Measurements from ENCODE around the gene LARGE1. TPM values are rescaled to one million over a fixed set of nuclear protein-coding genes. Genes with fewer than 3 reads are reported as not detected.

Gene LARGE1
- polyA plus RNA-seq, 3 donors = 0.05 to 0.13 TPM; not detected in 1

DNA sequence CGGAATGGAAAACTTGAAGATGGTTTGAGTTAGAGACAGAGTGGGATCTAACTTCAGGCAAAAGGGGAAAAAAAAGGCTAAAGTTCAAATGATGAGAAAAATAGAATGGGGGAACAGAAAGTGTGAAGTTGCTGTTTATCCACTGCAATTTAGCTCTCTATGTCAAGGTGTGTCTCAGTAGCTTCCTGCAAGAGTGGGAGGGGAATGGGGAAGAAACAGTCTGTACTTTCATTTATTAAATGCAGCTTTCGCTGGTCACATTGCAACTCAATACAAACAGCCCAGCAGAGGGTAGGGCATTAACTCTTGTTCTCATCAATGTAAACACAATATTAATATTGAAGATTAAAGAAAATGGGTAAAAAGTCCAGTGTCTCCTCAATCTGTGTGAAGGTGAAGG, 647.4 kb downstream of the LARGE1 start:
- Histone ChIP-seq H3K4me3 (replicated peaks in 1 of 3; ENCODE audit: low read depth in 2 of 3, low read length in 3 of 3) (no peak overlapping the region), H3K4me1 (ENCODE audit: control insufficient read depth in 1 of 2, insufficient read depth in 2 of 2, low read length in 2 of 2) (no peaks in the 10 kb centered on the region), H3K4me2 (replicated peaks; ENCODE audit: extremely low read depth, low read length, poor library complexity, severe bottlenecking) (no peak overlapping the region), H2AFZ (ENCODE audit: insufficient read depth, low read depth, low read length, poor library complexity, severe bottlenecking) (no peak overlapping the region), H3K27me3 (ENCODE audit: control insufficient read depth in 2 of 2, insufficient read depth in 2 of 2, low read length in 2 of 2) (no peaks in the 10 kb centered on the region), H3K9me3 (replicated peaks in 1 of 2; ENCODE audit: control insufficient read depth in 1 of 2, insufficient read depth in 1 of 2, low read length in 2 of 2) (peaks cover 0 to 2% of the 10 kb centered on the region in 2 donors), H3K36me3 (replicated peaks in 1 of 2; ENCODE audit: control insufficient read depth in 1 of 2, insufficient read depth in 2 of 2, low read length in 2 of 2) (no peaks in the 10 kb centered on the region), H4K20me1 (ENCODE audit: insufficient read depth, low read length) (no peaks in the 10 kb centered on the region), H3K9ac (ENCODE audit: insufficient read depth, low read length, poor library complexity, severe bottlenecking) (no peak overlapping the region), H3K79me2 (ENCODE audit: insufficient read depth, low read length) (no peaks in the 10 kb centered on the region), H3K27ac (ENCODE audit: low read depth in 1 of 2, low read length in 2 of 2) (no peak overlapping the region)
- H3K4me1 Mint-ChIP-seq = no peaks in the 10 kb centered on the region
- H3K9me3 Mint-ChIP-seq = peaks cover 0 to 8% (median 4%) of the 10 kb centered on the region in 7 donors
- TF ChIP-seq, protein P1, sequence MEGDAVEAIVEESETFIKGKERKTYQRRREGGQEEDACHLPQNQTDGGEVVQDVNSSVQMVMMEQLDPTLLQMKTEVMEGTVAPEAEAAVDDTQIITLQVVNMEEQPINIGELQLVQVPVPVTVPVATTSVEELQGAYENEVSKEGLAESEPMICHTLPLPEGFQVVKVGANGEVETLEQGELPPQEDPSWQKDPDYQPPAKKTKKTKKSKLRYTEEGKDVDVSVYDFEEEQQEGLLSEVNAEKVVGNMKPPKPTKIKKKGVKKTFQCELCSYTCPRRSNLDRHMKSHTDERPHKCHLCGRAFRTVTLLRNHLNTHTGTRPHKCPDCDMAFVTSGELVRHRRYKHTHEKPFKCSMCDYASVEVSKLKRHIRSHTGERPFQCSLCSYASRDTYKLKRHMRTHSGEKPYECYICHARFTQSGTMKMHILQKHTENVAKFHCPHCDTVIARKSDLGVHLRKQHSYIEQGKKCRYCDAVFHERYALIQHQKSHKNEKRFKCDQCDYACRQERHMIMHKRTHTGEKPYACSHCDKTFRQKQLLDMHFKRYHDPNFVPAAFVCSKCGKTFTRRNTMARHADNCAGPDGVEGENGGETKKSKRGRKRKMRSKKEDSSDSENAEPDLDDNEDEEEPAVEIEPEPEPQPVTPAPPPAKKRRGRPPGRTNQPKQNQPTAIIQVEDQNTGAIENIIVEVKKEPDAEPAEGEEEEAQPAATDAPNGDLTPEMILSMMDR (IDR thresholded peaks at IDR 0.05) = no peak
- intact Hi-C loops (cut with micrococcal nuclease) = no loop called here
- DNase-seq = no peak
- H3K4me3 Mint-ChIP-seq = no peak overlapping the region
- 100% methylated on average over 1 of the region's 2 CpGs for whole genome bisulfite sequencing (ENCODE audit: insufficient coverage)
- H3K36me3 Mint-ChIP-seq = no peaks in the 10 kb centered on the region
- H3K27ac Mint-ChIP-seq = no peak overlapping the region
- H3K27me3 Mint-ChIP-seq (ENCODE audit: low read depth in 3 of 3) = peaks cover 0 to 5% (median 0%) of the 10 kb centered on the region in 3 donors

GRCh38 chr22:33272180-33272579, 648.1 kb downstream of the LARGE1 start:
- Histone ChIP-seq H3K27ac (ENCODE audit: low read depth in 1 of 2, low read length in 2 of 2) (no peak overlapping the region), H3K9ac (ENCODE audit: insufficient read depth, low read length, poor library complexity, severe bottlenecking) (no peak overlapping the region), H2AFZ (ENCODE audit: insufficient read depth, low read depth, low read length, poor library complexity, severe bottlenecking) (no peak overlapping the region), H4K20me1 (ENCODE audit: insufficient read depth, low read length) (no peaks in the 10 kb centered on the region), H3K4me1 (ENCODE audit: control insufficient read depth in 1 of 2, insufficient read depth in 2 of 2, low read length in 2 of 2) (no peaks in the 10 kb centered on the region), H3K4me3 (replicated peaks in 1 of 3; ENCODE audit: low read depth in 2 of 3, low read length in 3 of 3) (no peak overlapping the region), H3K27me3 (ENCODE audit: control insufficient read depth in 2 of 2, insufficient read depth in 2 of 2, low read length in 2 of 2) (no peaks in the 10 kb centered on the region), H3K4me2 (replicated peaks; ENCODE audit: extremely low read depth, low read length, poor library complexity, severe bottlenecking) (no peak overlapping the region), H3K79me2 (ENCODE audit: insufficient read depth, low read length) (no peaks in the 10 kb centered on the region), H3K9me3 (replicated peaks in 1 of 2; ENCODE audit: control insufficient read depth in 1 of 2, insufficient read depth in 1 of 2, low read length in 2 of 2) (peaks cover 0 to 7% of the 10 kb centered on the region in 2 donors), H3K36me3 (replicated peaks in 1 of 2; ENCODE audit: control insufficient read depth in 1 of 2, insufficient read depth in 2 of 2, low read length in 2 of 2) (no peaks in the 10 kb centered on the region)
- Mint-ChIP-seq H3K4me3 (no peak overlapping the region), H3K9me3 (peaks cover 0 to 8% (median 3%) of the 10 kb centered on the region in 7 donors), H3K36me3 (no peaks in the 10 kb centered on the region), H3K27me3 (ENCODE audit: low read depth in 3 of 3) (peaks cover 0 to 5% (median 1%) of the 10 kb centered on the region in 3 donors), H3K4me1 (no peaks in the 10 kb centered on the region), H3K27ac (no peak overlapping the region)
- TF ChIP-seq, protein P1 (IDR thresholded peaks at IDR 0.05) = no peak
- intact Hi-C loops (cut with micrococcal nuclease) = no loop called here
- 100% methylated on average over 2 of the region's 2 CpGs for WGBS (ENCODE audit: insufficient coverage)
- DNase-seq = no peak
